OCI-LY3 (cell line): Measurements from ENCODE around the gene CA14.
"Not testable (repeated sequence)": the region's sequence is repeated elsewhere in the genome, so short reads cannot be mapped to it uniquely, and the experiment has no call there.

Experiments used
- H2AFZ ChIP-seq: fragments of 200-600, 300-600 bp; shearing (Covaris generic); 2 replicates; pipeline ENCODE4 v1.6.0; 2014; ENCODE audit warnings: antibody characterized with exemption, low read depth, low read length
- H3K27ac ChIP-seq: fragments of 200-600, 300-600 bp; sonication (generic); 2 replicates; pipeline ENCODE4 v1.5.1; 2014; ENCODE audit warnings: mild to moderate bottlenecking, low read length, moderate library complexity, mixed read lengths
- H3K27me3 ChIP-seq: fragments of 200-600, 300-600 bp; sonication (generic); 2 replicates; pipeline ENCODE4 v1.6.1; 2014; ENCODE audit warnings: low read depth, low read length, mixed read lengths
- H3K36me3 ChIP-seq: fragments of 200-600, 300-600 bp; sonication (generic); replicated peaks from 2 replicates; pipeline ENCODE3; 2014; ENCODE audit warnings: low read depth, low read length, mixed read lengths
- H3K4me1 ChIP-seq: fragments of 300-600, 200-600 bp; sonication (generic); 2 replicates; pipeline ENCODE4 v1.6.1; 2014; ENCODE audit warnings: low read length, mixed read lengths
- H3K4me2 ChIP-seq: fragments of 200-600, 300-600 bp; sonication (generic); 2 replicates; pipeline ENCODE4 v1.6.1; 2014; ENCODE audit warnings: low read length, mixed read lengths
- H3K4me3 ChIP-seq: fragments of 300-600, 200-600 bp; sonication (generic); 2 replicates; pipeline ENCODE4 v1.5.1; 2014; ENCODE audit warnings: antibody characterized with exemption, mild to moderate bottlenecking, low read length, moderate library complexity
- H3K79me2 ChIP-seq: fragments of 300-600, 200-600 bp; shearing (Covaris generic); 2 replicates; pipeline ENCODE4 v1.6.1; 2014; ENCODE audit warnings: mild to moderate bottlenecking, low read length, mixed read lengths
- H3K9ac ChIP-seq: fragments of 300-600, 200-600 bp; shearing (Covaris generic); 2 replicates; pipeline ENCODE4 v1.6.0; 2014; ENCODE audit warnings: mild to moderate bottlenecking, low read length, moderate library complexity
- H3K9me3 ChIP-seq: fragments of 200-600, 300-600 bp; shearing (Covaris generic); 2 replicates; pipeline ENCODE4 v1.6.1; 2014; ENCODE audit warnings: low read length, mixed read lengths; ENCODE audit not compliant: insufficient read depth
- H4K20me1 ChIP-seq: fragments of 200-600, 300-600 bp; sonication (generic); 2 replicates; pipeline ENCODE4 v1.6.1; 2016; ENCODE audit warnings: low read length, mixed read lengths; ENCODE audit not compliant: insufficient read depth
- CTCF ChIP-seq: fragments of 200-600, 300-600 bp; sonication (generic); IDR thresholded peaks from 2 replicates; pipeline ENCODE4 v1.5.1; 2014; ENCODE audit warnings: antibody characterized with exemption, low read length, low read depth
- EZH2phosphoT487 ChIP-seq: fragments of 200-600 bp; shearing (Covaris generic); IDR thresholded peaks from 2 replicates; pipeline ENCODE4 v1.6.1; 2018; ENCODE audit warnings: antibody characterized with exemption, mixed run types, low read depth

The CA14 gene

GRCh38 chr1:150212070-150212469 lies 45.5 kb upstream of the CA14 start:
- Histone ChIP-seq H3K9me3 (no peaks in the 10 kb centered on the region), H3K9ac (no peak overlapping the region), H2AFZ (no peak overlapping the region), H3K4me2 (no peak overlapping the region), H3K79me2 (no peaks in the 10 kb centered on the region), H3K4me3 (no peak overlapping the region), H3K27me3 (no peaks in the 10 kb centered on the region), H3K36me3 (peaks cover 2% of the 10 kb centered on the region), H3K27ac (no peak overlapping the region), H4K20me1 (no peaks in the 10 kb centered on the region), H3K4me1 (peaks cover 11% of the 10 kb centered on the region)
- TF ChIP-seq CTCF (no peak), EZH2phosphoT487 (no peak)

GRCh38 chr1:150213170-150214098 lies 44.1 kb upstream of the CA14 start:
- peaks cover 11% of the 10 kb centered on the region for H3K4me1 ChIP-seq
- no peaks in the 10 kb centered on the region for H3K9me3 ChIP-seq
- H3K9ac ChIP-seq = peak overlapping the region; percentile 69
- peak overlapping the region; percentile 73 for H3K4me2 ChIP-seq
- H2AFZ ChIP-seq = peak overlapping the region; percentile 85
- H3K36me3 ChIP-seq = peaks cover 4% of the 10 kb centered on the region
- no peaks in the 10 kb centered on the region for H4K20me1 ChIP-seq
- H3K79me2 ChIP-seq = no peaks in the 10 kb centered on the region
- H3K27ac ChIP-seq = peak overlapping the region; percentile 75
- no peaks in the 10 kb centered on the region for H3K27me3 ChIP-seq
- H3K4me3 ChIP-seq = peak overlapping the region; percentile 76
- no peak for TF ChIP-seq EZH2phosphoT487
- peak; percentile 87 for TF ChIP-seq CTCF

GRCh38 chr1:150214099-150214756 lies 43.3 kb upstream of the CA14 start:
- not testable (repeated sequence) for H3K79me2 ChIP-seq, H3K9me3 ChIP-seq, H3K27me3 ChIP-seq, H4K20me1 ChIP-seq
- peak overlapping the region; percentile 85; the same call in 1 of the 2 replicates for H2AFZ ChIP-seq
- H3K36me3 ChIP-seq = peaks cover 11% of the 10 kb centered on the region
- peak overlapping the region; percentile 69 for H3K9ac ChIP-seq
- H3K4me1 ChIP-seq = peaks cover 11% of the 10 kb centered on the region
- peak overlapping the region; percentile 76 for H3K4me3 ChIP-seq
- H3K27ac ChIP-seq = peak overlapping the region; percentile 75
- peak overlapping the region; percentile 73 for H3K4me2 ChIP-seq

- Histone ChIP-seq H3K4me1 (peaks cover 11% of the 10 kb centered on the region), H3K36me3 (peaks cover 26% of the 10 kb centered on the region)
- H3K79me2 ChIP-seq, H3K27me3 ChIP-seq, H3K9ac ChIP-seq, H2AFZ ChIP-seq, H3K9me3 ChIP-seq, H4K20me1 ChIP-seq, H3K4me2 ChIP-seq, H3K4me3 ChIP-seq, H3K27ac ChIP-seq: not testable (repeated sequence)
These were observed 41.7 kb upstream of the CA14 start for GRCh38 chr1:150215855-150216254.

- Histone ChIP-seq H3K27ac (no peak overlapping the region), H3K9ac (no peak overlapping the region), H3K36me3 (peaks cover 55% of the 10 kb centered on the region), H3K79me2 (peaks cover 18% of the 10 kb centered on the region), H2AFZ (no peak overlapping the region), H3K4me1 (no peaks in the 10 kb centered on the region; the same call in 1 of the 2 replicates), H3K4me3 (no peak overlapping the region), H3K9me3 (no peaks in the 10 kb centered on the region), H3K4me2 (no peak overlapping the region), H4K20me1 (no peaks in the 10 kb centered on the region), H3K27me3 (no peaks in the 10 kb centered on the region)
- no peak for TF ChIP-seq EZH2phosphoT487
- peak; percentile 43 for TF ChIP-seq CTCF
These were observed 36.0 kb upstream of the CA14 start for GRCh38 chr1:150221552-150221951.
